Right lobe of liver (tissue), 6 donors: ENCODE measurements around the gene BAG5. TPM values are rescaled to one million over a fixed set of nuclear protein-coding genes. Genes with fewer than 3 reads are reported as not detected.

ENCODE experiments used
- ATAC-seq, 4 donors: fragments of 200-7000 bp; cut with Tn5 transposase; one replicate each; pipeline ENCODE4 v1.9.1; 2020; ENCODE audit warnings: mild to moderate bottlenecking in 4 of 4, moderate library complexity in 4 of 4
- DNase-seq, 3 donors: peaks; one replicate each; pipeline ENCODE4 v3.0.0-alpha.2; 2020
- H3K27ac ChIP-seq, 3 donors: fragments of 200-600 bp; one replicate each; pipeline ENCODE4 v1.8.0; 2022
- H3K27me3 ChIP-seq, 2 donors: fragments of 200-600 bp; one replicate each; pipeline ENCODE4 v1.8.0; 2022
- H3K36me3 ChIP-seq, 4 donors: fragments of 200-600 bp; sonication (generic) in 1 of 4; one replicate each; pipeline versions ENCODE4 v1.5.1 to v1.8.0; 2017 to 2022; ENCODE audit warnings: control low read depth in 1 of 4
- H3K4me1 ChIP-seq, 4 donors: fragments of 200-600 bp; sonication (generic) in 1 of 4; one replicate each; pipeline versions ENCODE4 v1.5.1 to v1.8.0; 2017 to 2022; ENCODE audit warnings: control low read depth in 1 of 4
- H3K4me3 ChIP-seq, 3 donors: fragments of 200-600 bp; one replicate each; pipeline ENCODE4 v1.8.0; 2022
- H3K9me3 ChIP-seq, 4 donors: fragments of 200-600 bp; sonication (generic) in 1 of 4; one replicate each; pipeline versions ENCODE4 v1.5.1 to v1.8.0; 2017 to 2022; ENCODE audit warnings: control low read depth in 1 of 4
- POLR2A ChIP-seq: fragments of 450-650 bp; IDR thresholded peaks from one replicate; pipeline ENCODE4 v1.6.1; 2017; ENCODE audit warnings: antibody characterized with exemption, mild to moderate bottlenecking
- WGBS: methylation state at CpG from one replicate; pipeline ENCODE4 v1.1.6; 2018; ENCODE audit warnings: low coverage, low lambda C conversion rate; ENCODE audit not compliant: insufficient coverage; ENCODE audit errors: missing lambda C conversion rate; 5-methylcytosine and 5-hydroxymethylcytosine counted together
- intact Hi-C, 2 donors: fragments of 100-400 bp; cut with DNase I; formaldehyde crosslinking; loops; one replicate each; pipeline versions ENCODE4 v1.11.2 to v1.14.1; 2022
- total RNA-seq, 6 experiments: library from RNA; depleted of rRNA in 2 of 6; stranded (reverse); fragments of >200 nt in 2 of 6; fragmentation: NEBNext Ultra II Directional in 3 of 6; extraction: Animal tissue kit (Norgen Biotek cat#: 25700) in 3 of 6; gene quantifications; one replicate each; pipeline versions ENCODE4 v1.1.0 to v1.2.4, GENCODE V29; 2016 to 2023
- TF ChIP-seq, protein P1 (sequence below), 4 donors: fragments of 200-600 bp in 3 of 4; fragments of 450-650 bp in 1 of 4; IDR thresholded peaks; one replicate each; pipeline versions ENCODE4 v1.5.1 to v1.8.0; 2016 to 2022; ENCODE audit warnings: antibody characterized with exemption in 4 of 4, mild to moderate bottlenecking in 2 of 4
- donor health status: DM: no; HTN: yes; CAD: no.
- donor health status: DM: no; HTN: no; CAD: no.
- donor health status: DM: no; HTN: no; CAD: no.
- donor health status: DM: no; HTN: yes; CAD: no.
- donor health status: DM: no; HTN: yes; CAD: no.

Gene BAG5
- total RNA-seq, 6 experiments from 2014 or later: 6.5 to 11.4 (median 10.9) TPM

DNA sequence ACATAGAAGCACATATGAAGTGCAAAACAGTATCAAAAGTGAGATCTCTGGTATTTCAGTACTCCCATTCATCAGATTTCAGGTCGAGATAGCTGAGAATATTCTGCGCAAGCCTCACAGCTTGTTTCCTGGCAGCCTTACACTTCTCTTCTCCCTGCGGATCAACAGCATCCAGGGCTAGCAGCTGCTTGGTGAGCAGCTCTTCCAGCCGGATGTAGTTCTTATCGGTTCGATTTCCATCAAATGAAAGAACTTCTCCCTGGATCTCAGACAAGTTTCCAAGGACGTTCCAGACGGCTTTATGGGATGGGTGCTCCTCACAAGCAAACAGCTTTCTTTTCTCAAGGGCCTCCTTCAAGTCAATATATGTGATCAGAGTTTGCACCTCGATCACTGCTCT lies 2.7 kb downstream of the BAG5 start:
- no peak for ATAC-seq
- Histone ChIP-seq H3K27ac (no peak overlapping the region), H3K36me3 (peaks cover 0 to 15% (median 0%) of the 10 kb centered on the region in 4 donors), H3K27me3 (no peaks in the 10 kb centered on the region), H3K4me1 (peaks cover 0 to 36% (median 11%) of the 10 kb centered on the region in 4 donors), H3K4me3 (no peak overlapping the region), H3K9me3 (no peaks in the 10 kb centered on the region)
- 72% methylated on average over 8 of the region's 9 CpGs for WGBS
- DNase-seq: no peak
- intact Hi-C loops: no loop called here
- TF ChIP-seq, protein P1, sequence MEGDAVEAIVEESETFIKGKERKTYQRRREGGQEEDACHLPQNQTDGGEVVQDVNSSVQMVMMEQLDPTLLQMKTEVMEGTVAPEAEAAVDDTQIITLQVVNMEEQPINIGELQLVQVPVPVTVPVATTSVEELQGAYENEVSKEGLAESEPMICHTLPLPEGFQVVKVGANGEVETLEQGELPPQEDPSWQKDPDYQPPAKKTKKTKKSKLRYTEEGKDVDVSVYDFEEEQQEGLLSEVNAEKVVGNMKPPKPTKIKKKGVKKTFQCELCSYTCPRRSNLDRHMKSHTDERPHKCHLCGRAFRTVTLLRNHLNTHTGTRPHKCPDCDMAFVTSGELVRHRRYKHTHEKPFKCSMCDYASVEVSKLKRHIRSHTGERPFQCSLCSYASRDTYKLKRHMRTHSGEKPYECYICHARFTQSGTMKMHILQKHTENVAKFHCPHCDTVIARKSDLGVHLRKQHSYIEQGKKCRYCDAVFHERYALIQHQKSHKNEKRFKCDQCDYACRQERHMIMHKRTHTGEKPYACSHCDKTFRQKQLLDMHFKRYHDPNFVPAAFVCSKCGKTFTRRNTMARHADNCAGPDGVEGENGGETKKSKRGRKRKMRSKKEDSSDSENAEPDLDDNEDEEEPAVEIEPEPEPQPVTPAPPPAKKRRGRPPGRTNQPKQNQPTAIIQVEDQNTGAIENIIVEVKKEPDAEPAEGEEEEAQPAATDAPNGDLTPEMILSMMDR (IDR thresholded peaks at IDR 0.05): no peak
- no peak for TF ChIP-seq POLR2A

DNA sequence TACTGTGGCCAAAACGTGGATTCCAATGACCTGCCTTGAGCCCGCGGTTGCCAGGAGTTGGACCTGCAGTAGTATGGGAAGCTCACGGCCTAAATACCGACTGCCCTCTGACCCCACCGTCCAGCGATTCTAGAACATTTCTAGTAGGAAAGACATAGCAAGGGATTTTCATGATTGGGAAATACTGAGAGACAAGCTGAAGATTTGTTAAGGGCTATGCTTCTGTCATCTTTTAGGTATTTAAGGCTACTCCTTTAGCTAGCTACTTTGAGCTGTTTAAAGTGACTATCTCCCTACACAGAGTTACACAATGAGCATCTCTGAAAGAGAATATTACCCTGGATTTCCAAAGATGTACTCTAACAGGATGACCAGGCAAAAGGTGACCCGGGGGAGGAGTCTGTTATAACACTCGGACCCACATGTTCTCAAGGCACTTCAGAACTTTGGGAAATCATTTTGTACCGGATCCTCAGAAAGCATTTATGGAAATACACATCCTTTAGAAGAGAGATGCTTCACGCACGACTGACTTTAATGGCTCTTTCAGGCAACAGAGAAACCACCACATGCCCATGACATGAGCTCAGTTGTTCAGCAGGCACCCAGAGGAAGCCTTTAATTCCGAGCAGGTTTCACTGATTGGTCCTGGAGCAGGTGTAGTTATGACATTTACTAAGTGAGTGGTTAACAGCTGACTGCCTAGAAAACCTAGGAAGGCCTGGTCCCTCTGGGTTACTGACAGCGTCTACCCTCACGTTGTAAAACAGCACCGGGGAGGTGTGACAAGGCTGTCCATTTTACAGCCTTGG lies 4.2 kb downstream of the BAG5 start:
- ATAC-seq: no peak
- Histone ChIP-seq H3K9me3 (no peaks in the 10 kb centered on the region), H3K27ac (no peak overlapping the region), H3K36me3 (peaks cover 0 to 15% (median 0%) of the 10 kb centered on the region in 4 donors), H3K4me1 (peaks cover 0 to 21% (median 6%) of the 10 kb centered on the region in 4 donors), H3K4me3 (no peak overlapping the region), H3K27me3 (no peaks in the 10 kb centered on the region)
- peak in 1 of 3 donors; percentile 6 for DNase-seq
- intact Hi-C loops: no loop called here
- TF ChIP-seq, protein P1 (IDR thresholded peaks at IDR 0.05): no peak
- TF ChIP-seq POLR2A: no peak
- WGBS: 79% methylated on average over 7 of the region's 16 CpGs

DNA sequence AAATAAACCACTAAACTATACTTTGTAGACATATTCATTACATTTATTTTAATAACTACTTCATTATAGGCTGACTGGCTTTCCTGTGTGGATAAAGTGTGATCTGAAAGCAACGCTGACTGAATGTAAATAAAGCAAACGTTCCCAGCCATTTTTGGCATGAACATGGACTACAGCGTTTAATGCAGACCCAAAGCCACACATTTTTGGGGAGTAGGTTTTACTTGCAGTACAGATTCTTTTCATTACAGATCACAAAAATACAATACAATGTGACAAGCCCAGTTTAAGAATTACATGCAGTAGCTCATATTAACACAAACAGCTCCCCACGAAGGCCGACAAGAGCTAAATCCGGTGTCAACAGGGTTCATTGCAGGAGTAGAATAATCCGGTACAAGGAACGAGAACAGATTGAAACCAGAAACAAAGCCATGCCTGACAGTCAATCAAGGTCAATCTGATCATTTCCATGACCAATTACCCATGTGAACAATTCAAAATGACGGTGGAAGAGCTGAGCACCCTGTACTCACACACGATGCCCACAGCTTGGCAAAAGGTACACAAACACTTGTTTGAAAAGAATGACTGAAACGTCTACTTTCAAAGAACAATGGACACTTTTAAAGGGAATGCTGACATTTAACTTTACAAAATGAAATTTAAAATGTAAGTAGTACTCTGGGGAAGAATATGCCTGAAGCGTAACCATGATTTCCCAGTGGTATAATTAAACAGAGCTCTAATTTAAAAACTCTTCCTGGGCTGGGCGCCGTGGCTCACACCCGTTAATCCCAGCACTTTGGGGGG lies 5.3 kb downstream of the BAG5 start:
- WGBS: 58% methylated on average over 15 of the region's 15 CpGs
- peaks cover 0 to 21% (median 6%) of the 10 kb centered on the region in 4 donors for H3K4me1 ChIP-seq
- peaks cover 0 to 15% (median 0%) of the 10 kb centered on the region in 4 donors for H3K36me3 ChIP-seq
- ATAC-seq (no peak), DNase-seq (no peak)
- no peak overlapping the region for H3K4me3 ChIP-seq
- no peaks in the 10 kb centered on the region for H3K27me3 ChIP-seq
- no peak for TF ChIP-seq POLR2A
- TF ChIP-seq, protein P1 (IDR thresholded peaks at IDR 0.05): no peak
- H3K9me3 ChIP-seq: no peaks in the 10 kb centered on the region
- no peak overlapping the region for H3K27ac ChIP-seq
- intact Hi-C loops: no loop called here

DNA sequence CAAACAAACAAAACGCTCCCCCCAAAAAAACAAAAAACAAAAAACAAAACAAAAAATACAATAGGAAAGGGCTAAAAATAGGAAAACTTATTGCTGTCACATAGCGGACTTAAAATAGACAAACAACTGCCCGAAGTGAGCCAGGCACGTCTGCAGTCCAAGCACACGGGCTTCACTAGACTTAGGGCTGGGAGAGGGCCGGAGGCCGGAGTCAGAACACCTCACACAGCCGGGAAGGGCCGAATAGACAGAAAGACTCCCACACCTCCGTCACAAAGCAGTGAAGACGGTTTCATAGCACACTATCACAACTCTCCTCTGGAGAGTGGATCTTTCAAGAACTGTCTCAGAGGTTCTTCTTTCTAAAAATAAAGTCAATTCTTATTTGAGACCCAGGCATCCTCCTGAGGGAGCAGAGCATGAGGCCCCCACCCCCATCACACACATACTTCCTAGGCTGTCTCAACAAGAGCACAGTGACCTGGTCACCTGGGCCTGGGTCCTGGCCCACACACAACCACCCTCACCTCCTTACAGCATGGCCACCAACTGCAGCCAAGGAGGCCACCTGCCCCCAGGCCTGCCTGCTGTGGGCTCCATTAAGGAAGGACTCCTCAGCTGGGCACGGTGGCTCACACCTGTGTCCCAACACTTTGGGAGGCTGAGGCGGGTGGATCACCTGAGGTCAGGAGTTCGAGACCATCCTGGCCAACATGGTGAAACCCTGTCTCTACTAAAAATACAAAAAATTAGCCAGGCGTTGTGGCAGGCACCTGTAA lies 6.7 kb downstream of the BAG5 start:
- intact Hi-C loops: no loop called here
- TF ChIP-seq POLR2A: no peak
- no peak overlapping the region for H3K4me3 ChIP-seq
- 81% methylated on average over 10 of the region's 15 CpGs for WGBS
- ATAC-seq (no peak), DNase-seq (peak in 1 of 3 donors; percentile 5)
- peaks cover 0 to 10% (median under 1%) of the 10 kb centered on the region in 4 donors for H3K4me1 ChIP-seq
- H3K9me3 ChIP-seq: no peaks in the 10 kb centered on the region
- H3K36me3 ChIP-seq: peaks cover 0 to 15% (median 0%) of the 10 kb centered on the region in 4 donors
- H3K27ac ChIP-seq: no peak overlapping the region
- no peaks in the 10 kb centered on the region for H3K27me3 ChIP-seq
